NCI-H1694 (cell line): ENCODE results near the gene GPBAR1.

Source experiments
- DNase-seq: peaks from one replicate; lab custom pipeline; 2025; lab: John Stamatoyannopoulos, UW

GPBAR1 gene, protein sequence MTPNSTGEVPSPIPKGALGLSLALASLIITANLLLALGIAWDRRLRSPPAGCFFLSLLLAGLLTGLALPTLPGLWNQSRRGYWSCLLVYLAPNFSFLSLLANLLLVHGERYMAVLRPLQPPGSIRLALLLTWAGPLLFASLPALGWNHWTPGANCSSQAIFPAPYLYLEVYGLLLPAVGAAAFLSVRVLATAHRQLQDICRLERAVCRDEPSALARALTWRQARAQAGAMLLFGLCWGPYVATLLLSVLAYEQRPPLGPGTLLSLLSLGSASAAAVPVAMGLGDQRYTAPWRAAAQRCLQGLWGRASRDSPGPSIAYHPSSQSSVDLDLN

DNA sequence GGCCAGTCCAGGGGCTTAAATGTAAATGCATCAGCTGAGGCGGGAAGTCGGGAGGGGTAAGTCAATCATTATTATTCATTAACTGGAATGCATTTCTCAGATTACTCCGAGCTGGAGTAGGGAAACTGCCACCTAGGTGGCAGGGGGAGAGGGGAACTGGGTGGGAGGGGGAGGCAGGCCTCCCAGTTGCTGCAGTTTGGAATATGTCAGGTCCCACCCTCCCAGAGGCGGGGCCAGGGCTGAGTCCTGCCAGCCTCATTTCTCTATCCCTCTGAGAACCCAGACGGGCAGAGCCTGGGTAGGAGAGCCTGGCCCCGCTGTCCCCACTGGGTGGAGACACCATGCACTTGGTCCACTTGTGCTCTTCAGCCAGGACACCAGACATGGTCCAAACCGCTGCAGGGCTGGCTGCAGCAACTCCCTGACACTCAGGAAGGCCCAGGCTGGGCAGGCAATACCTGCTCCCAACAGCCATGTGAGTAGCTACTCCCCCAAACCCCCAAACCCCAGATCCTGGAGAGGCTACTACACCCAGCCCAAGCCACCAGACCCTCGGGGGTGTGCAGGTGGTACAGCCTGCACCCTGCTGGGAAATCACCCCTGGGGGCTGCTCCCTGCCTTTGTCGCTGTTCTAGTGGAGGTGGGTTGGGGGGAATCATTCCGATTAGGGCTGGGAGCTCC is at the start of gene GPBAR1:
Gene GPBAR1 (plus strand): TSS at position 274 of the 681 bp plus-strand sequence. CDS start 1,710 bp downstream, outside the sequence.
- DNase-seq = no peak

DNA sequence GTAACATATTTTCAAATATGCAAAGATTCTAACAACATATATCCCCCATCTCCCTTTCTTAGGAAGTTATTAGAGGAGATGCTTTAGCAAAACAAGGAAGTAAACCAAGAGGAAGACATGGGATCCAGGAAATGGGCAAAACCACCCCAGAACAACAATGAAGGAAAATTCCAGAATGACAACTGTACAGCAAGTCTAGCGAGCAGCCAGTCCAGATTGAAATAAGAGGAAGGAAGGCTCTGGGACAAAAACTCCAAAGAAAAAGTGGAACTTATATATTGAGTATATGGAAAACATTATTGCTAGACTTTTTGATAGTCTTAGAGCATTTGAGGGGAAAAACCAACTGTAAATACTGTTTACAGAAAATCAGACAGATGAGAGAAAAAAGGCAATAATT is 46.7 kb upstream of the GPBAR1 start:
- no peak for DNase-seq

DNA sequence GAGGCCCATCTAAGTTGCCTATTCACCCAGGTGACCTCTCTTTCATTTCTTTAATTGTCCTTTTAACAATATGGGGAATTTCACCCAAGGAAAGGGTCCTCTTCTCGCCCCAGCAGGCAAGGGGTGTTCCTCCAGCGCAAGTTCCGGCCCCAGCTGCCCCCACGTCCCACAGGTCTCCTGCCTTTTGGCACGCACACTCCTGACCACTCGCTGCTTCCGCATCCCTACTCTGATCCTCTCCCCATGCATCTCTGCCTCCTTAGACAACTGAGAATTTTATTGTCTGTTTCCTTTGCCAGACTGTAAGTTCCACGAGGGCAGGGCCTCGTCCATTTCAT is 44.5 kb upstream of the GPBAR1 start:
- DNase-seq = no peak

DNA sequence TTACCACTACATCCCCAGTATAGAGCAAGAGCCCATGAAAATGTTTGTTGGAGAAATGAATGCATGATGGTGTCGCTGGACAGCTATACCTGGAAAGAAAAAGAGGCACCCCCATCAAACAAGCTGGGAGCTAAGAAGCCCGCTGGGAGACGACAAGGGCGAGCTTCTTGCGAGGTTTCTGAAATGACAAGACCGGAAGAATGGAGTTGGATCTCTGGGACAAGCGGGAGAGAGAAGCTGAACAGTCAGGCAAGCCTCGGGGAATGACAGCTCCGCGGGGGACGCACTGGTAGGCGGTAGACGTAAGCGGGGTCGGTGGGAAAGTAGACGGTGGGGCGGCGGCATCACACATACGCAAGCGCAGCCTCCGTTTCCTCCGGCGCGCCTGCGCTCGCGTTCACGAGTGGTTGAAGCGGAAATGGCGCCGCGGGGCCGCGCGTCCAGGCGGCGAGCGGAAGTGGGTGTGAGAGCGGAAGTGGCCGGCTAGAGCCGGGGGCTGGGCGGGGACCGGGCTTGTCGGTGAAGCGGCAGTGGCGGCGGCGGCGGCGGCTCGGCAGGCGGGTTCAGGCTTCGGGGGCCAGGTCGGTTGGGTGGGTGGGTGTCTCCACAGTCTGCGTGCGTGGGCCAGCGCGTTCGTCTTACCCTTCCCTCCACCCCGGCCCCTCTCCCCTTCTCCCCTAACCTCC is 44.0 kb upstream of the GPBAR1 start, which contains the start of gene ARPC2:
Gene ARPC2 (plus strand): TSS at position 516 of the 686 bp plus-strand sequence. CDS start 282 bp downstream, outside the sequence.
- DNase-seq = peak; percentile 90

DNA sequence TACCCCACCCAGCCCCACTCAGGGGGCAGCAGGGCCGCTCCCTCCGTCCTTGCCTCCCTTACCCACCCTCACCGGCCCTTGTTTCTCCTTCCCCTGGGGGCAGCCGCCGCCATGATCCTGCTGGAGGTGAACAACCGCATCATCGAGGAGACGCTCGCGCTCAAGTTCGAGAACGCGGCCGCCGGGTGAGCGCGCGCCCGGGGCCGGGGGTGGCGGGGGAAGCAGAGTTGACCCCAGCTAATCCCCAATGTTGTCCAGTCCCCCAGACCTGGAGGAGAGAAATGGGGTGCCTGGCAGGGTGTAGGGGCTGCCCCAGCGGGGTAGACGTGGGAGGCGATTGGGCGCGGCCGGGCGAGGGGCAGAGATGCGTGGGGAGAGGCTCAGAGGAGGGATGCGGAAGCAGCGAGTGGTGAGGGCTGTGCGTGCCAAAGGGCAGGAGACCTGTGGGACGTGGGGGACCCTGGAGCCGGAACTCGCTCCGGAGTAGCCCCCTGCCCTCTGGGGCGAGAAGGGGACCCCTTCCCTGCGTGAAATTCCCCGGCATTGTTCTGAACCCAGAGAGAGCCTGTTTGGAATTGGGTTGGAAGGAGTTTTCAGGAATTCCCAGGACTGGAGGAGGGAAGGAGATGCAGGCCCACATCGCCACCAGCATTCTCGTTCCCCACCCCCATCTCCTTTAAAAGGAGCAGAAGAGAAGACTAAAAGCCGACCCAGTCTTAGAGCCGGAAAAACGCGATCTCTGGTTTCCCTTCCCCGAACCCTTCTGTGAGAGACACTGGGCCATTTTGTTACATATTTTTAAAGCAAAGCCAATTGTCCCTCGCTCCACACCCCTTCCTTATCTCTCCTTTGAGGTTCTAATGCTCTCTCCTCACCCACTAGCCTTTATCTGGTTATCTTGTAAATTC is 43.2 kb upstream of the GPBAR1 start:
- DNase-seq = no peak

DNA sequence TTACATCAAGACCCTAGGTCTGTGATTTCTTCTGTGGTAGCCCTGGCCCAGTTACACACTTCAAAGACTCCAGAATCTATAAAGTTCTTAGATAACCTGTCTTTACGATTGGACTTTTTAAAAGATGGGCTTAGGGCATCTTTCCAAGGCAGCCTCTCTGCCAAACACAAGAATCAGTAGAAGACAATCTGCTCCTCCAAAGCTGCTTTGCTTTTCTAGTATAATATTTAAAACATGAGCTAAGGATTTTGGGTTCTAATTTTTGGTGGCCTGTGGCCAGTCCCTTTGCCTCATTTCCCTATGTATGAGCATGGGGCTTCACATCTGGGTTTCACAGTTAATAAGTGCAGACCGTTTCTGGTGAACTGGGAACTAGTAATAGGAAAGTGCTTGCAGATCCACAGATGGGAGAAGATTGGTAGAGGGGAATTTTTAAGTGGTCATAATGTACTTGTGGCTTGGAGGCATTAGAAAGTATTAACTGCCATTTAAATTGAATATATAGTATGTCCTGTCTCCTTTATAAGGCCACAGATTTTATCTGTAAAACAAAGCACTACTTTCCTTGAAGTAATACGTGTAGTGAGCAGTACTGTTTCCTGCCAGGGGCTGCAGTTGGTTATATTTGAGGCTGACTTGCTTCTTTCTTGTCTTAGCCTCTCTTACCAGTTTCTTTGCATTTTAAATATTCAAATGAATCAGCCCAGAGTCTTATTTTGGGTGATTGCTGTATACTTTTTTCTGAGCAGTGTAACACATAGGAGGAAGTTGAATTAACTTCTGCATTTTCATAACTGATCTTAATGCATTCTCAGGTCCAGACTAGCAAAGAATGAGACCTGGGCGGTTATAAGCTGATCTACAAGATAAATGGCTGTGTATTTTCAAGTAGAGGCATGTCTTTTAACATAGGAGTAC is 42.3 kb upstream of the GPBAR1 start:
- DNase-seq = no peak

DNA sequence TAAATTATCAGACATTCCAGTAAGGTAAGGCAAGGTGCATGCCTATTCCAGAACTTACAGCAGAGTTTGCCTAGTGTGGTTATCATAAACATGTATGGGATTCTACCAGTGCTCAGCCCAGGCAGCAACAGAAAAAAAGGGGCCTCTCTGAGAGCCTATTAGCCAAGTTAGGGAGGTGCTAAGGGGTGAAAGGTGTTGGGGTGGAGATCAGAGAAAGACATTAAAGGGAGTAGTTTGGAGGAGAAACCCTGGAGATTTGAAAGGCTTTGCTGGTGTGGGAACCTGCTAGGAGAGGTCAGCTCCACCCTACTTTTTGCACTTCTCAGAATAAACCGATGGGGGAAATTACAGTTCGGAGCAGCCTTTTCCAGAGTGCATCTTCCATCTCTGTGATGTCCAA is 40.9 kb upstream of the GPBAR1 start:
- DNase-seq = no peak

DNA sequence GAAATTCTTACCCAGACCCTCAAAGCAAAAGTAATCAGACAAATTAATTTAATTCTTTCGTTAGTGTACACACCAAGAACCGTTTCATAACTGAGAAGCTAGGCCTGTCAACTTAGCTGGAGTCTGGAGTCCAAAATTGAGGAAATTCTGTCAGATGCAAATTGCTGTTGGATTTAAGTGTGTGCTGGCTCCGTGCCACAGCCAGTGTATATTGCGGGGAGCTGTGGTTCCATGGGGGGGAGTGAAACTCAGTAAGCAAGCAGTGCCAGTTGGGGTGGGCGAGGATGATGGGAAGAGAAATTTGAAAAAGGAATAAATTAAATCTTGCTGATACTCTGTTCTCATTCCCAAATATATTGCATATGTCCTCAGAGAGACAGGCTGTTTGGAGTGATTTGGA is 39.8 kb upstream of the GPBAR1 start:
- DNase-seq = no peak

DNA sequence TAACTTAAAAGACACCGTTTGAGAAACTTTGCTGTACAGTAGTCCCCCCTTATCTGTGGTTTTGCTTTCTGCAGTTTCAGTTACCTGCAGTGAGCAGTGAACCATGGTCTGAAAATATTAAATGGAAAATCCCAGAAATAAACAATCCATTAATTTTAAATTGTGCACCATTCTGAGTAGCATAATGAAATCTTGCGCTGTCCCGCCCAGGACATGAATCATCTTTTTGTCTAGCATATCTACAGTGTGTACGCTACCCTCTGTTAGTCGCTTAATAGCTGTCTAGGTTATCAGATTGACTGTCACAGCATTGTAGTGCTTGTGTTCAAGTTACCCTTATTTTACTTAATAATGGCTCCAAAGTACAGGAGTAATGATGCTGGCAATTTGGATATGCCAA is 37.8 kb upstream of the GPBAR1 start:
- DNase-seq = no peak

DNA sequence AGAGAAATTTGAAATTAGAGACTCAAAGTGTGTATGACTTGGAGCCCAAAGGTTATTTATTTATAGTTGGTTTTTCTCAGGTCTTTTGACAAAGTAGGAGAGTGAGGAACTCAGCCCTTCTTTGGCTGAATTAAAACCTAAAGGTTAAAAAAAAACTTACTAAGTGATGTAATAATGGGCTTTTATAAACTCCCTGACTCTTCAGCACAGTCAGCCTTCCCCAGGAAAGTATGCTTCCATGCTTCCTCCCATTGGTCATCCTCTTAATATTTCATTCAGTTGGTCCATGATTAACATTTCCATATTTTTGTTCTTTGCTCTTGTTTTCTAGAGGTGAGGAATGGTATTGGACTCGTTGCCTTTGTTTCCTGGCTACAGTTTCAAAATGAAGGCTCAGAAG is 36.6 kb upstream of the GPBAR1 start:
- no peak for DNase-seq

DNA sequence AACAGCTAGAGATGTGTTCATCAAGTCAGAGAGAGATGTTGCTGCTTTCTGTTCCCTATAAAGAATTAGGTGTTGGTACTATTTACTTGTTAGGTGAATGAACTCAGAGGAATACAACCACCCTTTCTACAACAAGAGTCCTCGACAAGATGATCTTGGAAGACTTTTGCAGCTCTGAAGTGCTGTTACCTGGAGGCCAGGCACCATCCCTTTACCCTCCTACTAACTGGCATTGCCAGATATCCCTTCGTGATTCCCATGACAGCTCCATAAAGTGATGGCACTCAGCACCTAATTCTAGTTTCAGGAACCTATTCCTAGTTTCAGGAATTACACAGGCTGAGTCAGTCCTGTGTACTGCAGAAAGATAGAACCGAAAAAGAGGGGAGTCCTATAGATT is 33.9 kb upstream of the GPBAR1 start:
- no peak for DNase-seq

DNA sequence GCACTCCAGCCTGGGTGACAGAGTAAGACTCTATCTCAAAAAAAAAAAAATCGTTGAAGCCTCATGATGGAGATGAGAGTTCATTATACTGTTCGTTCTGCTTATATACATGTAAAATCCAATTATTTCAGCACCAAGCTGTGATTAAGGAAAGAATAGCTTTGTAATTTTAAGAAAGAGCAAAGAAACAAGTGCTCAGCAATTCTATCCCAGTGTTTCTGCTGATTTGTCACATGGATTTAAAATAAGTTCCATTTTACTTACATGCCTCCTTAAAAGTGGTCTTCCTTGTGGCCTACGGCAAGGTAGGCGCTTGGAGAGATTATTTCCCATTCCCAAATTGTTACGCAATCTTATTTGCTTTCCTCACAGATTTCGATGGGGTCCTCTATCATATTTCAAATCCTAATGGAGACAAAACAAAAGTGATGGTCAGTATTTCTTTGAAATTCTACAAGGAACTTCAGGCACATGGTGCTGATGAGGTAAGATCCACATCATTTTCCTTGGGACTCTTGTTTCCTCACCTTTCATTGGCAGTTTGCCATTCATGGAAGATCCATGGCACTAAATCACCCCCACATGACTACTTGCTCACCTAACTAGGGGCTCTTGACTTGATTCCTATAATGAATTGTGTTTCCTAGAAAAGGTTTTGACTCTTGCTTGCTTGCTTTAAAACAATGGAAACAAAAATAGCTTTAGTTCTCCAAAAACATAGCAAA is 32.3 kb upstream of the GPBAR1 start:
- DNase-seq = no peak

DNA sequence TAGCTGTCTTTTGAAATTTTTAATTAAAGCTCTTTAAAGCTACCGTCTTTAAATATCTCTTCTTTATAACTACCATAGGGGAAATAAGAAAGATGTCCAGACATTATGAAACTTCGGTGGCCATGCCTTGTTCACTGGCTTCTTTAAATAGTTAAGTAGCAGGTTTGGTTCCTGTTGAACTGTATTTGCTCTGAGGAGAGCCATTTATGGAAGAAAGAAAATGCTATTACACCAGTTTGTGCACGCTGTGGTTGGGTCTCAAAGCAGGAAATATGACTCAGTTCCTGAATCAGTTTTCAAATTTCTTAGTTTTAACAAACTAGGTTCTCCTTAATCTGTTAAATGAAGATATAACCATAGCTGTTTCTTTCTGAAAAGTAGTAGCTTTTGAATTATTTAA is 31.6 kb upstream of the GPBAR1 start:
- DNase-seq = no peak

DNA sequence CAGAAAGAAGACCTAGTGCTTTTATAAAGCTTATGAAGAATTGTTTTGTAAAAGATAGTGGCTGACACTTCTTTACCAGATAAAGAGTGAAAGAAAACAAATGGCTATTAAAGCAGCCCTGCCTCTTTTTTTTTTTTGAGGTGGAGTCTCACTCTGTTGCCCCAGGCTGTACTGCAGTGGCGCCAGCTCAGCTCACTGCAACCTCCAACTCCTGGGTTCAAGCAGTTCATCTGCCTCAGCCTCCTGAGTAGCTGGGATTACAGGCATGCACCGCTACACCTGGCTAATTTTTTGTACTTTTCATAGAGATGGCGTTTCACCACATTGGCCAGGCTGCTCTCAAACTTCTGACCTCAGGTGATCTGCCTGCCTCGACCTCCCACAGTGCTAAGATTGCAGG is 31.0 kb upstream of the GPBAR1 start:
- DNase-seq = no peak

DNA sequence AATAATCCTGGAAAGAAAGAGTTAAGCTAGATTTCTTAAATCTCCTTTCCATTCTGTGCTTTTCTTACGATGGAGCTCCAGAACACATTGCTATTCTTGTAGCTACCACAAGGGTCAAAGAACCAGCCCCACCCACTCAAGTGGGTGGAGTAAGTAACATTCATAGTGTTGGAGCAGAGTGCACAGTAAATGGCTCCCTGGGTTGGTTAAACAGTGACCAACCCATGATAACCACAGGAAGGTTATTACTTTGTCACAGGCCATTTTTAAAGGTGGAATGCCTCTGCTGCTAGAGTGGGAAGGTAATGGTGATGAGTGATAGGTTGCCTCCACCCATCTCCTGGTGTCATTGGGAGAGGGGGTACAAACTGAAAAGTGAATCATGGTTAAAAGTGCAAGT is 29.9 kb upstream of the GPBAR1 start:
- DNase-seq = no peak

DNA sequence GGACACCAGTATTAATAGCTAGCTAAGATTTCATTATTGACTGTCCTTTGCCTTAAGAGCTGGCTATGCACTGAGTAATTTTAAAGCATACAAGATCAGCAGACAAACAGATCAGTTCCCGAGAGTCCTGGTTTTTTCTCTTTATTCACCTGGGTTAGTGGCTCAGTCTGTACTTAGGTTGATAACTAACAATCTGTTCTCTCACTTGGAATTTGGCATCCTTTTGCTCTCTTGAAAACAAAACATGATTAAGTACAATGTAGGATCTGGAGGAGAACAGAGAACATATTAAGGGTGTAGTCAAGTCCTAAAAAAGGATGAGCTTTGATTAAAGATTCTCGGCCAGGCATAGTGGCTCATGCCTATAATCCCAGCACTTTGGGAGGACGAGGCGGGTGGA is 27.3 kb upstream of the GPBAR1 start:
- no peak for DNase-seq

DNA sequence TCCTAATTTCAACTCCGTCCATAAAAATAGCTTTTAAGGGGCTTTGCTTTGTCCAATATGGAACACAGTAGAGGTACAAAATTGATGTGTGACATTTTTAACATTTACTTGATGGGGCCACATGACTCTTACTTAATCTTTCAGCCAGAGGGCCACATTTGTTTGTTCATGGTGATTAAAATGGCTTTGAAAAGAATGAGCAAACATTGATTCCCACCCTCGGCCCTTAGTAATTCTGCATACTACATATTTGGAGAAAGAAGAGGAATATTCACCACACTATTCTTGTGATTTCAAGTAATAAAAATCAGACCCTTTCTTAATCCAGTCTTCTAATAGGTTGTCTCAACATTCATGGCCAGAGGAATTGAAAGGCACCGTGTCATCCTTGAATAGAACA is 26.3 kb upstream of the GPBAR1 start:
- DNase-seq = no peak

DNA sequence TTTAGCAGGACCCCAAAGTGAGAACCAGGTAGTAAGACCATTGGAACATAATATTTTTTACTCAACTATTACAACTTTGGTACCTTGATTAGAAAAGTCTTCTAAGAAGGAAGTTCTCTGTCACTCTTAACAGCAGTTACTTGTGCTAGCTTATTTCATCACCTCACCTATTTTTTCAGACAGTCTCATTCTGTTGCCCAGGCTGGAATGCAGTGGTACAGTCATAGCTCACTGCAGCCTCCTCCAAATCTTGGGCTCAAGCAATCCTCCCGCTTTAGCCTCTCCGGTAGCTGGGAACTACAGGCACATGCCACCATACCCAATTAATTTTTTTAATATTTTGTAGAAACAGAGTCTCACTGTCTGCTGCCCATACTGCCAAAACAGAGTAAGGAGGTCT is 25.8 kb upstream of the GPBAR1 start:
- DNase-seq = no peak

DNA sequence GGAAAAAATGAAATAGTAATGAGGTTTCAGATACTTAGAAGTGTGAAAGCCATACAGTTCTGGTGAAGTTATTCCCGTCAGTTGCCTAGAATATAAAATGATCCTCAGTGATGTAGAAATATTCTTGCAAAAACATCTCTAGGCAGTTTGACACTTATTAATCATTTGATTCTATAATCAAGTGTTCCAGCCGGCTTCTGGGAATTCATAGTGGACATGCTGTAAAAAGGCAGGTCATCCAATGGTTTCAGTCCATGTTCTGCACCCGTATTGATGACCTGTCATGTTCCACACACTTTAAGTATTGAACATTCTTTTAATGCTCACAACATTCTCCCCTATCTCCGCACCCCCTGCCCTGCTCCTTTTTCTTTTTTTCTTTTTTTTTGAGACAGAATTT is 24.0 kb upstream of the GPBAR1 start:
- DNase-seq = no peak

DNA sequence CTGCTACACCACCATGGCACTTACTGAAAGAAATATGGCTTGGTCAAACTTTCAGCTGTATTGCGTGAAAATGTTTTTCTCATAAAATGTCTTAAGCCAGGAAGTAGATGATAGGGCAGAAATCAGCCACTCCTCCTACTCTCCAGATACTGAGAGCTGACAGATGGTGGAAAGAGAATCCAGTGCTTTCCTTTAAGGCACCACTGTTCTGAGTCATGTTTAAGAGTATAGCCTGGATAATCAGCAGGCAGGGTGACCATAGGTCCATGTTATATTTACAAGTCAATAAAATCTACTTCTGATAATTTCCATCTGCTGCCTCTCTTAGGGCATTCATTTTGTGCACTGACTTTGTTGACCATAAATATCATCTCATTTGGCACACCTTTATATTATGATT is 21.9 kb upstream of the GPBAR1 start:
- no peak for DNase-seq
